ENCODE results near the gene HPSE. TPM values are rescaled to one million over a fixed set of nuclear protein-coding genes. Genes with fewer than 3 reads are reported as not detected.
"Not testable (repeated sequence)": the region's sequence is repeated elsewhere in the genome, so short reads cannot be mapped to it uniquely, and the experiment has no call there.

HPSE gene
- total and polyA plus RNA-seq, 2 experiments from 2014 or later = 2.2 to 2.9 TPM

GRCh38 chr4:83288381-83288780 is 46.3 kb downstream of the HPSE start:
- H3K27ac Mint-ChIP-seq; H3K27me3 Mint-ChIP-seq (ENCODE audit: insufficient read depth, low read depth, poor library complexity); H3K4me2 ChIP-seq: not testable (repeated sequence)

DNA sequence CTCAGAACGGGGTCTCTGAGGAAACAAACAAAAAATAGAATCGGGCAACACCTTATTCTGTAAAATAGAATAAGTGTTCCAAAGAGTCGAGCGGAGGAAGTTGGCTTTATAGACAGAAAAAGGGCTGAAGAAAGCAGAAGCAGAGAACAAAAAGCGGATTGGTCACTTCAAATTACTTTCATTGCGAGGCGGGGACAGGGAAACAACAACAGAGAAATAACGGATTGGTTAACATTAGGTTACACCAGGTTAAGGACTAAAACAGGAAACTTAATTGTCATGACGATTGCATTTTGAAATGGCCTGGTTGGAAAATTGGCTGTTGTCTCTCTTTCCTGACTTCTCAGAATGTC is 49.6 kb downstream of the HPSE start:
- peak overlapping the region; percentile 91 for H3K4me2 ChIP-seq
- peaks cover 5% of the 10 kb centered on the region; the same call in 1 of the 2 replicates for H4K20me1 ChIP-seq (replicated peaks; ENCODE audit: insufficient read depth)
- peak overlapping the region; percentile 87 for H2AFZ ChIP-seq
- H3K79me2 ChIP-seq (replicated peaks; ENCODE audit: insufficient read depth) = peaks cover 12% of the 10 kb centered on the region
- no peaks in the 10 kb centered on the region for H3K36me3 Mint-ChIP-seq (ENCODE audit: low read depth)
- no peak for ATAC-seq
- peak; percentile 47 for DNase-seq (ENCODE audit: low spot score)
- TF ChIP-seq, protein P1, sequence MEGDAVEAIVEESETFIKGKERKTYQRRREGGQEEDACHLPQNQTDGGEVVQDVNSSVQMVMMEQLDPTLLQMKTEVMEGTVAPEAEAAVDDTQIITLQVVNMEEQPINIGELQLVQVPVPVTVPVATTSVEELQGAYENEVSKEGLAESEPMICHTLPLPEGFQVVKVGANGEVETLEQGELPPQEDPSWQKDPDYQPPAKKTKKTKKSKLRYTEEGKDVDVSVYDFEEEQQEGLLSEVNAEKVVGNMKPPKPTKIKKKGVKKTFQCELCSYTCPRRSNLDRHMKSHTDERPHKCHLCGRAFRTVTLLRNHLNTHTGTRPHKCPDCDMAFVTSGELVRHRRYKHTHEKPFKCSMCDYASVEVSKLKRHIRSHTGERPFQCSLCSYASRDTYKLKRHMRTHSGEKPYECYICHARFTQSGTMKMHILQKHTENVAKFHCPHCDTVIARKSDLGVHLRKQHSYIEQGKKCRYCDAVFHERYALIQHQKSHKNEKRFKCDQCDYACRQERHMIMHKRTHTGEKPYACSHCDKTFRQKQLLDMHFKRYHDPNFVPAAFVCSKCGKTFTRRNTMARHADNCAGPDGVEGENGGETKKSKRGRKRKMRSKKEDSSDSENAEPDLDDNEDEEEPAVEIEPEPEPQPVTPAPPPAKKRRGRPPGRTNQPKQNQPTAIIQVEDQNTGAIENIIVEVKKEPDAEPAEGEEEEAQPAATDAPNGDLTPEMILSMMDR (conservative IDR thresholded peaks at IDR 0.05; ENCODE audit: low read depth in 2 of 2) = no peak
- no peak for TF ChIP-seq ETS1 (IDR thresholded peaks at IDR 0.05)
- TF ChIP-seq POLR2AphosphoS5 (IDR thresholded peaks at IDR 0.05; ENCODE audit: low read depth) = no peak
- TF ChIP-seq ZNF331 (CRISPR knock-in tag; IDR thresholded peaks at IDR 0.05; ENCODE audit: low read depth) = no peak
- TF ChIP-seq STAT1 (IDR thresholded peaks at IDR 0.05; ENCODE audit: unreplicated experiment) = no peak
- no peak for TF ChIP-seq ZNF114 (CRISPR knock-in tag; IDR thresholded peaks at IDR 0.05)
- TF ChIP-seq, protein P2, sequence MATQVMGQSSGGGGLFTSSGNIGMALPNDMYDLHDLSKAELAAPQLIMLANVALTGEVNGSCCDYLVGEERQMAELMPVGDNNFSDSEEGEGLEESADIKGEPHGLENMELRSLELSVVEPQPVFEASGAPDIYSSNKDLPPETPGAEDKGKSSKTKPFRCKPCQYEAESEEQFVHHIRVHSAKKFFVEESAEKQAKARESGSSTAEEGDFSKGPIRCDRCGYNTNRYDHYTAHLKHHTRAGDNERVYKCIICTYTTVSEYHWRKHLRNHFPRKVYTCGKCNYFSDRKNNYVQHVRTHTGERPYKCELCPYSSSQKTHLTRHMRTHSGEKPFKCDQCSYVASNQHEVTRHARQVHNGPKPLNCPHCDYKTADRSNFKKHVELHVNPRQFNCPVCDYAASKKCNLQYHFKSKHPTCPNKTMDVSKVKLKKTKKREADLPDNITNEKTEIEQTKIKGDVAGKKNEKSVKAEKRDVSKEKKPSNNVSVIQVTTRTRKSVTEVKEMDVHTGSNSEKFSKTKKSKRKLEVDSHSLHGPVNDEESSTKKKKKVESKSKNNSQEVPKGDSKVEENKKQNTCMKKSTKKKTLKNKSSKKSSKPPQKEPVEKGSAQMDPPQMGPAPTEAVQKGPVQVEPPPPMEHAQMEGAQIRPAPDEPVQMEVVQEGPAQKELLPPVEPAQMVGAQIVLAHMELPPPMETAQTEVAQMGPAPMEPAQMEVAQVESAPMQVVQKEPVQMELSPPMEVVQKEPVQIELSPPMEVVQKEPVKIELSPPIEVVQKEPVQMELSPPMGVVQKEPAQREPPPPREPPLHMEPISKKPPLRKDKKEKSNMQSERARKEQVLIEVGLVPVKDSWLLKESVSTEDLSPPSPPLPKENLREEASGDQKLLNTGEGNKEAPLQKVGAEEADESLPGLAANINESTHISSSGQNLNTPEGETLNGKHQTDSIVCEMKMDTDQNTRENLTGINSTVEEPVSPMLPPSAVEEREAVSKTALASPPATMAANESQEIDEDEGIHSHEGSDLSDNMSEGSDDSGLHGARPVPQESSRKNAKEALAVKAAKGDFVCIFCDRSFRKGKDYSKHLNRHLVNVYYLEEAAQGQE (IDR thresholded peaks at IDR 0.05; ENCODE audit: unreplicated experiment) = no peak
- peak overlapping the region; percentile 63 for H3K4me3 ChIP-seq
- peaks cover 3% of the 10 kb centered on the region; the same call in 1 of the 2 replicates for H3K9me2 ChIP-seq (ENCODE audit: insufficient read depth)
- peaks cover 5% of the 10 kb centered on the region; the same call in 1 of the 2 replicates for H3K4me1 ChIP-seq (ENCODE audit: insufficient read depth)
- peaks cover 11% of the 10 kb centered on the region; the same call in 2 of the 3 replicates for H3K4me1 Mint-ChIP-seq
- no peak overlapping the region for H3K27ac ChIP-seq (ENCODE audit: low read depth)
- H3K27me3 Mint-ChIP-seq (ENCODE audit: insufficient read depth, low read depth, poor library complexity) = peaks cover 9% of the 10 kb centered on the region
- peaks cover under 1% of the 10 kb centered on the region; the same call in 1 of the 3 replicates for H3K9me3 Mint-ChIP-seq
- H3K36me3 ChIP-seq (ENCODE audit: insufficient read depth) = no peaks in the 10 kb centered on the region
- H3F3A ChIP-seq (replicated peaks; ENCODE audit: low read depth) = no peaks in the 10 kb centered on the region
- H3K4me3 Mint-ChIP-seq = peak overlapping the region; percentile 92
- peak overlapping the region; percentile 94 for H3K27ac Mint-ChIP-seq
- H3K27me3 ChIP-seq (ENCODE audit: insufficient read depth) = peaks cover 13% of the 10 kb centered on the region

More at GRCh38 chr4:83288381-83288780, 46.3 kb downstream of the HPSE start:
- H3K4me1 ChIP-seq (ENCODE audit: insufficient read depth); H3K9me3 Mint-ChIP-seq; H2AFZ ChIP-seq; ATAC-seq; H3K9me2 ChIP-seq (ENCODE audit: insufficient read depth); H3K4me3 ChIP-seq; H3K36me3 Mint-ChIP-seq (ENCODE audit: low read depth); DNase-seq (ENCODE audit: low spot score); H3K4me1 Mint-ChIP-seq; H3K36me3 ChIP-seq (ENCODE audit: insufficient read depth); H3K79me2 ChIP-seq (replicated peaks; ENCODE audit: insufficient read depth); H4K20me1 ChIP-seq (replicated peaks; ENCODE audit: insufficient read depth); H3F3A ChIP-seq (replicated peaks; ENCODE audit: low read depth); H3K27me3 ChIP-seq (ENCODE audit: insufficient read depth); H3K4me3 Mint-ChIP-seq; H3K27ac ChIP-seq (ENCODE audit: low read depth): not testable (repeated sequence)

Measured in GM23338 (cell line).